ENCODE measurements around the gene CCNK.
A peak's percentile ranks its signal among the peaks of the same experiment; 100 is the strongest.

The CCNK gene

DNA sequence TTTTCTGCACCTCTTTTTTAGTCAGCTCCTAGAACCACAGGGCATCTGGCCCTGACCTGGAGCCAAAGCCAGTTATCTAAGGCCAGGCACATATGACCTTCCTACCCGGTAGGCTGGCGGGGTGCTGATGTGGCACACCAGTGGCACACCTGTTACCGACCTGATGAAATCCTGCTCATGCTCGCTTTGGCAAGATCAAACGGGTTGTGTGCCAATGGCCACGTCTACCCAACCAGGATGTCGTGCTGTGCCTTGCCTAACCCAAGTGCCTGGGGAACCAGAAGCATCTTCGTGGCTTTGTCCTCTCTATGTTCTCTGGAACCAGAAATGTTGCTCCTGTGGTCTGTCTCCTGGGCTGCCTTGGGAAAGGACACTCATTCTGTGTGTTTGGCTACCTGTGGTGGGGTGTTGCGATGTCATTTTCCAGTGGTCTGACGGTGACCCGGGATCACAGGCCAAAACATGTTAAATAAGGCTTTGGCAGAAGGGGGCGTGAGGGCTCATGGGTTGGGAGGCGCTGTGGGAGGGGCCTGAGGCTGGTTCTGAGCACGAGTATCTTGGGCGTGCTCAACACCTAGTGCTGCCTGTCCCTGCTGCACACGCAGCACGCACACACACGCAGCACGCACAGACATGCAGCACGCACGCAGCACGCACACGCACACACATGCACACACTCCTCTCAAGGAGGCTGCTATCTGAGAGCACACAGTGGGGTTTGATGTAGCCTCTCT lies 27.9 kb downstream of the CCNK start:
- no peak for DNase-seq

DNA sequence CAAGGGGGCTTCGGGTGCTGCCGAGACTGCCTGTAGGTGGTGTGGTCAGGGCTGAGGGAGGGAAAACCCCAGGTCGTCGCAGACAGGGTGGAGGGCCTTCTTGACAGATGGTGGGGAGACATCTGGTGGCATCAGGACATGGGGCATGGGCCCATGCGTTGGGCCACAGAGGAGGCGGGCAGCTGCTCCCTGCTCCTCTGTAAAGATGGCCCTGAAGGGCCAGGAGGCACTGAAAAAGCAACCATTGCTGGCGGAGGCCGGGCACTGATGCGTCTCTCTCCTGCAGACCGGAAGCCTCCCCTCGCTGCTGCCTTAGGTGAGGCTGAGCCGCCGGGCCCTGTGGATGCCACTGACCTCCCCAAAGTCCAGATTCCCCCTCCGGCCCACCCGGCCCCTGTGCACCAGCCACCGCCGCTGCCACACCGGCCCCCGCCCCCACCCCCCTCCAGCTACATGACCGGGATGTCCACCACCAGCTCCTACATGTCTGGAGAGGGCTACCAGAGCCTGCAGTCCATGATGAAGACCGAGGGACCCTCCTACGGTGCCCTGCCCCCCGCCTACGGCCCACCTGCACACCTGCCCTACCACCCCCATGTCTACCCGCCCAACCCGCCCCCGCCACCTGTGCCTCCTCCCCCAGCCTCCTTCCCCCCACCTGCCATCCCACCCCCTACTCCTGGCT lies 28.8 kb downstream of the CCNK start:
- DNase-seq, result no peak

DNA sequence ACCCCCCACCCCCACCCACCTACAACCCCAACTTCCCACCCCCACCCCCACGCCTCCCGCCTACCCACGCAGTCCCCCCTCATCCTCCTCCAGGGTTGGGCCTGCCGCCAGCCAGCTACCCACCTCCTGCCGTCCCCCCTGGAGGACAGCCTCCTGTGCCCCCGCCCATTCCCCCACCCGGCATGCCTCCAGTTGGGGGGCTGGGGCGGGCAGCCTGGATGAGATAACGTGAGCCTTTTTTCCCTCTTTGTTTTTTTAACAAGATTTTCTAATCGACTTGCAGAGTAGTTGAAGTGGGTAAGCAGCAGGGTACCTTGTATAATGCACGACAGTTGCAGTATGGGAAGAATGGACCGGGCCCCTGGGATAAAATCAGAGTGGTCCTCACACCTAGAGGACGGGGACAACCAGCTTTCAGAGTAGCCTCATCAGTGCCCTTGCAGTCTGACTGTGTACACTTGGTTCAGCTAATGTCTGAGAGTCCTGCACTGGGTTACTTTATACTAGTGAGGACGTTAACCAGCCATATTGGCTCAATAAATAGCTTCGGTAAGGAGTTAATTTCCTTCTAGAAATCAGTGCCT lies 29.4 kb downstream of the CCNK start:
- DNase-seq, result no peak

DNA sequence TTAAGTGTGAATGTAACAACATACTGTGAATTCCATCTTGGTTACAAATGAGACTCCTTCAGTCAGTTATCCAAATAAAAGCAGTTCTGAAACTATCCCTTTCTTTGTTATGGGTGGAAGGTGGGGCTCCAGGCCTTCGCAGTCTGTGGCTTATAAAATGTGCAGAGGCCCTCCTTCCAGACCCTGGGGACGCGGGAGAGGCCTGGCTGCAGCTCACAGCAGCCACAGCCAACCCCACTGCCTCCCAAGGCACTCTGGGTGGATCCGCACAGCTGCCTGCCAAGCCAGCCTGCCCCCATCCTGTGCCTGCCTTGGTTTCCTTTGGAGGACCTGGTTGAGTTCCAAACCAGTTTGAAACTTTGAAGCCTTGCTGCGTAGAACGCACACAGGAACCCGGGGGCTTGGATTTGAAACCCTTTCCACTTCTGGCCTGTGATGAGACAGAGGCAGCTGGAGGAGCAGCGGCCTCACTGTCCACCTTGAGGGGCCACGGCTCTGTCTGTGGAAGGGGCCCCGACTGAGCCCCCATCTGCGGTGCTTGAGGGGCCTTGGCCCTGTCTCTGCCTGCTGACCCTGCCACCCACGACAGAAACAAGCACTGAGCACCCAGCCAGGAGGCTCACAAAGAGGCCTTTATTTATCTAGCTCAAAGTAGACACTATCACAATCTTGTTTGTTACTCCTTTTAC lies 30.4 kb downstream of the CCNK start:
- peak; percentile 61 for DNase-seq

DNA sequence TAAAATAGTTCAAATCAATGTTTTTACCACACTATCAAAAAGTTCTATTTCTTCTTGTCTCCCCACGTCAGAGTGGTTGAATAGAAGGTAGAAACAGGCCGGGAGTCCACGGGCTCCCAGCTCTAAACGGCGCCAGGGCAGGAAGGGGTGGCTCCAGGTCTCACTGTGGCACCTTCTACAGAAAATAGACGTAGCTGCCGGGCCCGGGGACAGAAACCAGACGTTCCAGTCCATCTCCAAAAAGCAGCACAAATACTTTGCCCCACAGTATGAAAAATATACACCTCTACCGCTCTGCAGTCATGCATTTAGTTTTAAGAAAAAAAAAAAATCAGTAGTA lies 30.9 kb downstream of the CCNK start:
- no peak for DNase-seq

DNA sequence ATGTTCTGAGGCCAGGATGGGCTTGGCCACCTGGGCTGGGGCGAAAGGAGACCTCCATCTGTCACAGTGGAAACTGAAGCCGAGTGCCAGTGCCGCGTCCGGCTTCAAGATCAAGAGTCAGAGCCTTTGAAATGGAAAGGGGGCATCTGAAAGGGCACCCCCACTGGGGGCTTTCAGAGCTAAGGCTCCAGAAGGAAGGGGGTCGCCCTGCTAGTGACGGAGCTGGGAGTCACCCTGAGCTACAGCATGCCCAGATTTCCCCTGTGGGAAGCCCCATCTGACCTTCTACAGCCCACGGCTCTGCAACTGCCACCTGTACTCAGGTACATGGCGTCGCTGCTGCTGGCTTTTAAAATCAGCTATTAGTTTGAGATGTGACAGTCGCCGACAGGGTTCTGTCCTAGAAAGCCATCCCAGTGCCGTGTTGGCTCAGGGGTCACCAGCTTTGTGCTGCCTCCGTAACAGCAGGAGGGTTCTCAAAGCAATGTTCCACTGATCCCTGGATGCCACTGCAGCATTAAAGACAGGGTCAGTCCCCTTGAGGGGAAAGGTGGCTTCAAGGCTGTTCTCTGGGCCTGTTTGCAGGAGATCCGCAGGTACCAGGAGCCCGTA lies 31.5 kb downstream of the CCNK start:
- no peak for DNase-seq

DNA sequence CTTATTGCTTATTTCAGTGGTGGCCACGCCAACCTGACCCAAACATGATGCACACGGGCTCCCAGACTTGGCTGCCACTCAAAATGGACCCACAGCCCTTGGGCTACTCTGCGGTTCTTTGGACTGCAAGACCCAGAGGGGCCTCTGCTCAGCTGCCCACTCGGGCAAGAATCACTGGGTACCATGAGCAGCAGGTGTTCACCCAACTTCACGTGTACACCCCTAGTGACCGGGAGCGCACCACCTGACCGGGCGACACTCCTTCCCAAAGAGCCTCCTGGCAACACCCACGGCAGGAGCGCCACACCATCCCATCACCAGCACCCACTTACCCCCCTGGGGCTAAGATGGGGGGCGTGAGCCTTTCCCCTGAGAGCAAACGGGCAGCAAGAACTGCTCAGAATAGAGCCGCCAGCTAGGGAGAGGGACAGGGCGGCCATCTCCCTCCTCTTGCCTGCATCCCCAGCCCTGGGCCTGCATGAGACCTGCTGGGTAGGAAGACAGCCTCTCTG lies 32.0 kb downstream of the CCNK start:
- no peak for DNase-seq

DNA sequence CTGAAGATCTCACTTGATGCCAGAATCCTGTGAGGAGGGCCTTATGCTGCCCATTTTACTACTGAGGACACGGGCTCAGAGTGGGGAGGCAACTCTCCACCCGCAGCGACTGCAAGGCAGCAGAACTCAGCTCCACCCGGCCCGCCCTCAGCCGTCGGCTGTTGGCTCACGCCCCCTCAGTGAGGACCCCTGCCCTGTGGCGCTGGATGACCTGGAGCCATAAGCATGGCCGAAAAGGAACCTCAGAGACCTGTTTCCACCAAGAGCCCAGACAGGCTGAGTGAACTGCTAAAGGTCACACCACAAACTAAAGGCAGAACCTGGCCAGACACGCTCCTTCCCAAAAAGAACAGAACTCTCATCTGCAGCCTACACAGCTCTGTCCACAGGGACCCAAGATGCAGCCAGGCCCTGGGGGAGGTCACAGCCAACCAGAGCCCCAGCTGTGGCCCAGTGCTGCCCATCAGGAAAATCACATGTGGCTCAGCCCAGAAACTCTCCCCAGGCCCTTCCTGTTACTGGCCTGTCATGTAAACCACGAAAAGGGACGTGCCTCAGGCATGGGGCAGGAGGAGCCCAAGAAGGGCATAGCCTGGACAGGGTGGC lies 32.8 kb downstream of the CCNK start:
- DNase-seq, result no peak

DNA sequence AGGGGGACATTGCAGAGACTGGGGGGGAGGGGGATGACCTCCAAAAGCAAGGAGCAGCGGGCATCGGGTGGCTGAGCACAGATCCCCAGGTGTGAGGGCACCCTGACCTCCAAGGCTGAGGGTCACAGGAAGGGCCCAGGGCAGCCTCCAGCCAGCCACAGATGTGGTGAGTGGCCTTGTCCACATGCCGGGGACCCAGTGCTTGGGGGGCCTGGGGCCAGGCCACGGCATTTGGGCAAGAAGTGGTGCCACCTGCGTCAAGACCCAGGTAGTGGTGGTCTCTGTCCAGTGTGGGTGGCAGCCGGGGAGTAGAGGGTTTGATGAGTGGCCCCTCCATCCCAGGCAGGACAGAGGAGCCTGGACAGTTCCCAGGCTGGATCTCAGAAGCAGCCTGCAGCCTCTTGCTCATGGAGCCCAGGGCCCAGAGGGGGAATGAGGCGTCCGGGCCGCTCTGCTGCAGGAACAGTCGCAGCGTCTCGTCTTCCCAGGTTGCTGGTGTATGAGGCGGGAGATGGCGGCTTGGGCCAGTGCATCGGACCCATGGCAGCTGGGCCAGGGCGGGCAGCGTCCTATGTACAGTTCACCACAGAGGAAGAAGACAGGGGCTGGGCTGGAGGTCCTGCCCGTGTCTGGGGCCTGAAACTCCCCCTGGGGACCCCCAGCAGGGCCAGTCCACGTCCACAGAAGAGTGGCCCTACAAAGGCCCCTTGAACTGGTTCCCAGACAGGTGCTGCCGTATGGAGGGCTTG lies 33.5 kb downstream of the CCNK start:
- DNase-seq, result no peak

DNA sequence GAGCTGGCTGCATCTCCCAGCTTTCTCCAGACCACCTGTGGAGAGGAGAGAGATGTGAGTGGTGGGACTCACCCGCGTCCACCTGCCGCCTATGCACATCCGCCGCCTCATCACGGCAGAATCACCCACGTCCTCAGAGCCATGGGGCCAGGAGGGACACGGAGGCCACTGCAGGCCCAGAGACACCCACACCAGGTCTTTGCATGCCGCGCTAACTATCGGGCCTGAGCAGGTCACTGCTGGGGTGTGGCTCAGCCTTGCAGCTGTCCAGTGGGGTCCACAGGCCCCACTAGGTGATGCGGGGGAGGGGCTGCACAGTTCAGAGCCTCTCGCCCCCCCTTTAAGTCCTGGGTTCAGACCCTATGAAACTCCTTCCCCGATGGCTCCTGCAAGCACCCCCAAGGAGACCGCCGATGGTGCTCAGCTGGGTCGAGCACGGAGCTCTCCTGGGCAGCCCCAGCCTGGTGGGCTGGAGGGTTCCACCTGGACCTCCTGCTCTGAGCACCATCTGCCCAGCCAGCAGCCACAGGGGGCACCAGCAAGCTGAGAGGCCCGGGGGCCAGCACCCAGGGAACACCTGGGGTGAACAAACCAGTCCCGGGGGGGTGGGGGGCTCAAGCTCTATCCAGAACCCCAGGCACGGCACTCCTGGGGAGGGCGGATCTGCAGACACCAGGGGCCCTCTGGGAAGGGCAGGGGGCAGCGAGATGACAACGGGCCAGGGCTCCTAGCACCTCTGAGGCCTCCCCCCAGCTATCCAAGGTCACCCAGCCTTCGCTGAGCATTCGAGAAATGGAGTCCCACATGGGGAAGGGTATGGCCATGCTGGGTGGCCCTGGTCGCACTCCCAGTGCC lies 34.3 kb downstream of the CCNK start:
- DNase-seq, result no peak

DNA sequence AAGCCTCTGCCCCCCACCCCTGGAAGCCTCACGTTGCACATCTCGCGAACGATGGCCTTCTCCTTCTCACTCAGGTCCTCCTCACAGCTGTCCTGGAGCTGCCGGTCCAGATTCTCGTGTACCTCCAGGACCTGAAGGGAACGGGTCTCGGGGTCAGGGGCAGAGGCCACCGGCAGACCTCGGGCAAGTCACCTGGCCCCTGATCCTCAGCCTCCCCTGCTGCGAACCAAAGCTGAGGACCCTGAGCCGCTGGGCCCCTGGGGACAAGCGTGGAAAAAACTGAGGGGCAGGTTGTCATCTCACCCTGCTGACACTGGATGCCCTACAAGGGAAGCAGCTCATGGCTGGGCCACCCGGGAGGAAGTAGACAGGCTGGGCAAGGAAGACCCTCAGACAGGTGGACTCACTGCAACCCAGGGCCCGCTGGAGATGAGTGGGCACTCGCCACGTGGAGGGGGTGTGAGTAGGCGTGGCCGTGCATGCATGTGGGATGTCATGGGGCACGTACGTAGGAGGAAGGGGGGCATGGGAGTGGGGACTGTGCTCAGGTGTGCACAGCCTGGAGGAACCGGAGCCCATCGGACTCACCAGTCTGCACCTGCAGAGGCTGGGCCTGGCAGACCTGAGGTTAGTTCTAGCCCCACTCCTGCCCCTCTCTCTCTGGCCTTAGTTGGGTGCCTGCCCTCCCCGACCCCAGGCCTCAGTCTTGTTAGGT lies 35.1 kb downstream of the CCNK start:
- DNase-seq, result no peak

DNA sequence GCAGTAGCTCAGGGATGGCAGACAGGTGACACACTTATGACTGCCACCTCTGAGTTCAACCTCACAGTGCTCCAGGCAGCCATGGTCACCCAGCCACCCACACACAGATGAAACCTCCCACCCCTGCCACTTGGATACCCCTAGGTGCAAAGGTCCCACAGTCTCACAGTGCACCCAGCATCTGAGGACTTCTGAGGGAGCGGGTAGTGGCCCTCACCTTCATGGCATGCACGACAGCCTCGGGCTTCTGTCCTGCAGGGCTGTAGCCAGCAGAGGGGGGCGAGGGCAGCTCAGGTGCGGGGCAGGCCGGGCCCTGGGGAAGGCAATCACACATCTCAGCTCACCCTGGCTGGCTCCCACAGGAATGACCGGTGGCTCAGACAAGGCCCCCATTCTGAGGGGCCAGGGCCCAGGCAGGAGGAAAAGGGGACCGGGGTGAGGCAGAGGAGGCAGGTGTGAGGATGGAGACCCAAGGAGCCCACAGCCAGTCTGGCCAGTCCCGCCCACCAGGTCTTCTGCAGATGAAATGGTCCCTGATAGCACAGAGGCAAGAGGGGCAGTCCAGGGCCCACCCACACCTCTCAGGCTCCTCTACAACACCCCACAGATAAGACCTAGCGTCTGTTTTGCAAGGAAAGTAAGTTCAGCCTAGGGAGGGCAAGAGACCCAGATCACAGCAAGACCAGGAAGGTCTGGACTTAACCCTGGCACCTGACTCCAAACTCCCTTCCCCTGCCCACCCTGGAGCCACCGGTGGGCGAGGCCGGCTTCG lies 35.8 kb downstream of the CCNK start:
- no peak for DNase-seq

DNA sequence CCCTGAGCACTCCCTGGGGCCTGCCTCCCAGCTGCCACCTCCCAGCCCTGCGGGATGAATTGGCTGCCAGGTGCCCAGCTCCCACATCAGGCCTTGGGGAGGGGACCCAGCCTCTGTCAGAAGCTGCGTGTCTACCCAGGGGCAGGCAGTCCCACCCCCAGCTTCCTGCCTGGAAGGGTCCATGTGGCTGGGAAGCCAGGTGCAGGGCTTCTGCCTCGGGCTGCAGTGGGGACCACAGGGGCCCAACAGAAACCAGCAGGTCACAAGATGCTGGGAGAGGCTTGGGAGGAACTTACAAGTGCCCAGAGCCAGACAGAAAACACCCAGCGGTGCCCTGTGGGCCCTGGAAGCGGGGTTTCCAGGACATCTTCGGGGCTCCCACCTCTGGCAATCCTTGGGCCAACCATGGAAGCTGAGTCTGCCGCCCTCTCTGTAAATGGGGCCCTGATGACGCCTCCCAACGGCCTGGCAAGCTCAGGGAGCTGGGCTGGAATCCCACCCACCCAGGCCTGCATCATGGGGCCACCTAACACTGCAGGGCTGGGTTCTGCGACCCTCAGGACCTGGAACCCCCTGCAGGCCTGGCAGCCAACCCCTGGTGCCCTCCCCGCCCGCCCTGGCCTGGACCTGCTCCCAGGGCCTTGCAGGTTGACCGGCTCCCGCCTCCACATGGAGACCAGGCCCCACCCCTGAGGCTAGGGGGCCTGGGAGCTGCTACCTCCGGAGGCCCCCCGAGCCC lies 36.6 kb downstream of the CCNK start:
- DNase-seq, result no peak

DNA sequence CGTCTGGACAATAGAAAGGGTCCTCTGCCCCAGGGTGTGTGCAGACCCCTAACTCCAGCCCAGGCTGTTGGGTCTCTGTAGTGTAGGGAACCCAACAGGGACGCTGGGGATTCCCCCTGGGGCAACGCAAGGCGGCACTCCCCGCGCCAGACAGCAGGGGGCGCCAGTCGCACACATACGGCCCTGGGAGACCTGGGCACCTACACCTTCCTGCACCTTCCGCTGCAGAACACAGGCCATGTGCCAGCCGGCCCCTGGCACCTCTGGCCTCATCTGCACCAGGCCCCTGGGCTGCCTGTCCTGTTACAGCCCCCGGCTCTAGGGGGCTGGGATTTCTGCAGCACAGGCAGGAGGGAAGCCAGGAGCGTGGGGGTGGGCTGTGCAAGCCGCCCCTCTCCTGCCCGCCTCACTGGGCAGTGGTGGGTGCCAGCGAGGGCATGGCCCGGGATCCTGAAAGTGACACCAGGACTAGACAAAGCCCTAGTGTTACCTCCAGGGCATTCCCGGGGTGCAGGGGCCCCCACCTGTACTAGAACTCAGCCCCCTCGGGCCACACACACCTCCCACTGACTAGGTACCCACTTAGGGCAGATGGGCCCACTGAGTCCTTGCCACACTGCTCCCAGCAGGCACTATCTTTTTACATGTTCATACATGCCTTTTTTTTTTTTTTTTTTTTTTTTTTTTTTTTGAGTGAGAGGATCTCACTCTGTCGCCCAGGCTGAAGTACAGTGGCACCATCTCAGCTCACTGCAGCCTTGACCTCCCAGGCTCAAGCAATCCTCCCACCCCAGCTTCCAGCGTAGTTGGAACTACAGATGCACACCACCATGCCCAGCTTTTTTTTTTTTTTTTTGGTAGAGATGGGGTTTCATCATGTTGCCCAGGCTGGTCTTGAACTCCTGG lies 37.5 kb downstream of the CCNK start:
- peak; percentile 40 for DNase-seq

DNA sequence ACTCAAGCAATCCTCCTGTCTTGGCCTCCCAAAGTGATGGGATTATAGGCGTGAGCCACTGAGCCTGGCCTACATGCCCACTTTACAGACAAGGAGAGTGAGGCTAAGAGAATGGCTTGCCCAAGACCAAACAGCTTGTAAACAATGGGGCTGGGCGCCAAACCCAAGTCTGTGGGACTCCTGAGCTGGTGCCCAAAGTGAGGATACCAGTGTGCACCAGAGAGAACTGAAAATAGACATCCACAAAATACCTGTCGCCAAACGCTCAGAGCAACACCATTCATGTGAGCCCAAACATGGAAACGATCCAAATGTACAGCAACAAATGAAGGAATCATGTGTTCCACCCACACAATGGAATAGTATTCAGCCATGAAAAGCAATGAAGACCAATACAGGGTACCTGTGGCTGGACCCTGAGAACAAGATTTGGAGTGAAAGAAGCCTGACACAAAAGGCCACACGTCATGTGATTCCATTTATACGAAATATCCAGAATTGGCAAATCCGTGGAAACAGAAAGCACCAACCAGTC lies 38.2 kb downstream of the CCNK start:
- no peak for DNase-seq

DNA sequence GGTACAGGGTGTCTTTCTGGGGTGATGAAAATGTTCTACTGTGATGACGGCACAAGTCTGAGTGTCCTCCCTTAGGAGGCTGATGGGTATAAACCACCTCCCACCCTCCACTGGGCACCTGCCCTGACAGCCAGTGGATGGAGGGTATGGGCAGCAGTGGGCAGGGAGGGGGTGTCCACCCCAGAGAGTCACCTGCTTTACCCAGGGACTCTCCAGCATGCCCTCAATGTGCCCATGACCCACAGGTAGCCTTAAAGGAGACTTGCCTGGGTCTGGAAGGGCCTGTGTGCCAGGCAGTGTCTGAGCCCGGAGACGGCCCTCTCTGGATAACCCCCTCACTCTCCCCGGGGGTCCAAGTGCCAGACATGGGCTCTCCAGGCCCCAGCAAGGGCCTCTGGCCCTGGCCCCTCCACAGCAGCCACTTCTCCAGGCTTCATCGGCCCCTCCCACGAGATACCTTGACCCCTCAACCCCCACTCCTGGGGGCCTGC lies 38.8 kb downstream of the CCNK start:
- DNase-seq, result no peak

DNA sequence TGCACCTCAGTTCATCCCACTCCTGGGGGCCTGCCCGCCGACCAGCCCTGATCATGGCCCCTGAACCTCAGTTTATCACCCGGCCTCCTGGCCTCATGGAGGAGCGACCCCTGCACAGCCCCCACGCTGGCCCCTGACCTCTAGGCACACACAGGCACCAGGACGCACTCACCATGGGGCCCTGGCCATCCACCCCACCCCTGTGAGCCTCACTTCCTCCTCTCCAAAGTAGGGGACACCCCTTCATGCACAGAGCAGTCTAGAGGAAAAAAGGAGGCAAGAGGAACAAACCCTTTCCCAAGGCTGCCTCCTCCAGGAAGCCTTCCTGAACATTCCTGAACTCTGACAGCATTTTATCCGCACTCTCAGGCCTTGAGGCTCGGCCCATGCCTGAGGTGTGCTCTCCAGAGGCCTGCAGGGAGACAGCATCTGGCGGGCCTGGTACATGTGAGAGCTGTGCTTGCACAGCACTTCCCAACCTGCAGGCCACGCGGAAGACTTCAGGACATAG lies 39.4 kb downstream of the CCNK start:
- no peak for DNase-seq
